GM15510 (cell line): Measurements from ENCODE around the gene DBN1.

ENCODE experiments used
- POLR2A ChIP-seq: IDR thresholded peaks from 3 replicates; pipeline ENCODE4 v1.6.1; 2011; ENCODE audit warnings: borderline replicate concordance; ENCODE audit not compliant: insufficient read length; ENCODE audit errors: extremely low read depth

Gene DBN1

DNA sequence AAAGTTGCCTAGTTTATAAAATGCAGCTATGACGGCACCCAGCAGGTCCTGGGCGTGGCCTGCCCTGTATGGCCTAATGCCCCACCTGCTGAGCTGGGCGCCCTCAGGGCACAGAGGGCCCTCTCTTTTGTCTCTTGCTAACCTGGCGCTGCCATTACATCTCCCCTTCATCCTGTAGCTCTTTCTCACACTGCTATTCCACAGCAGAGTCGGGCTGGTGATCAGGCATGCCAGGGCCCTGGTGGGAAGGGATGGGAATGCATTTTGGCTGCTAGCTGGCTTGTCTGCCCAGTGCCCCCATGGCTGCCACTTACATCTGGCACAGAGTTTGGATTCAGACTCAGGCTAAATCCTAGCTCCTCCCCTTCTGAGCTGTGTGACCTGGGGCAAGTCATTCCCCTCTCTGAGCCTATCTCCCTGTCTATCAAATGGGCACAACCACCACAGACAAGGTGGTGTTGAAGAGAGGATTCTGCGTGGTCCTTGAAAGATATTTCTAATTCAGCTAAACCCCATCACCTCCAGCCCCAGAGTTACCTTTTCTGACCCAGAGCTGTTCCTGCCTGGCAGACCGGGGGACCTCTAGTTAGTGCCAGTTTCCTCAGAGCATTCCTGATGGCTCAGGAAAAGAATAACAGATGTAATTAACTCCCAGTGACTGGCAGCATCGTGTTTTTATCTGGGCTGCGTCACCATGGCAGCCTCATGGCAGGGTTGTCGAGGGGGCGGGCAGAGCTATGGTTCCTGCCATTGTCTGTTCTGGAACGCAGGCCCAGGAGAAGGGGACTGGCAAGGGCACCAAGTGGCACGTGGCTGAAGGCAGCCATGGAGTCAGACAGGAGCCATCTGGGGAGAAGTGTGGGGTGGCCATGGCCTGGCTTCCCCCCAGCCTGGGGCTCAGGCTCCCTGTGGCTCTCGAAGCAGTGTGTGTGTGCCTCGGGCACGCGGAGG is 20.5 kb downstream of the DBN1 start:
- TF ChIP-seq POLR2A = no peak

GRCh38 chr5:177450667-177451424 is 22.6 kb downstream of the DBN1 start:
- no peak for TF ChIP-seq POLR2A

DNA sequence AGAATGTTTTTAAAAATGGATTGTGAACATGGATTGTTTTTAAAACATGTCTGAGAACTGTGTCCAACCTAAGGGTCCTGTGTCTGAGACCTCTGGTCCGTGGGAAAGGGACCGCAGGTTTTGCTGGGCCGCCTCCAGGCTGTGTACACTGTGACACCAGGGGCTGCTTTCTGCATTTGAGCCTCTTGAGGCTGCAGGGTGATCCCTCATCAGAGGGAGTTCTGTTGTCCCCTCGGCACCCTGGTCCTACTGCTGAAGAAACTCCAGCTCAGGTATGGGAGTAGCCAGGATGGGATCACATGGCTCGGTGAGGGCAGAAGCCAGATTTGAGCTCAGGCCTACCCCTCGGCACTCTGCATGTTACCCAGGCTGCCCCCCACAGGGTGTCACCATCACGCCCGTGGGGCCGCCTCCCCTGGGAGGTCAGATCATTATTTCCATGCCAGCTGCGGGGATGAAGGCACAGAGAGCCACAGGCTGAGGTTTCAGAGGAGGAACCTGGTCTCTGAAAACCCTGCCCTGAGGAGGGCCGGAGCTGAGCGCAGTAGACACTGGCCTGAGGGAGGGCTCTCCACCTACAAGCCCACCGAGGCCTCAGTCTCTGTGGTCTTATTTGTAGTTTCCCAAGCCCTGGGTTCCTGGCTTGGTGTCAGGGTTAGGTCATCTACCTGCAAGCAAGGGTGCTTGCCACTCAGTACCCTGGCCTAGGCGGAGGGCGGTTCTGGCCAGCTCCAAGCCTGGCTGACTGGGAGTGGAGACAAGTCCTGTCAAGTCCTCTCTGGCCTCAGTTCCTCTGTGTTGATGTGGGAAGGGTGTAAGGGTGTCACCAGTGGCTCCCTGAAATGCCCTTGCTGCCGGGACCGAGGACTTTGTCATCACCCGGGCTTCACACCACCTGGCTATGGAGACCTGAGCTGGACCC is 24.0 kb downstream of the DBN1 start:
- no peak for TF ChIP-seq POLR2A

GRCh38 chr5:177448244-177448950 is 25.0 kb downstream of the DBN1 start:
- TF ChIP-seq POLR2A = no peak

DNA sequence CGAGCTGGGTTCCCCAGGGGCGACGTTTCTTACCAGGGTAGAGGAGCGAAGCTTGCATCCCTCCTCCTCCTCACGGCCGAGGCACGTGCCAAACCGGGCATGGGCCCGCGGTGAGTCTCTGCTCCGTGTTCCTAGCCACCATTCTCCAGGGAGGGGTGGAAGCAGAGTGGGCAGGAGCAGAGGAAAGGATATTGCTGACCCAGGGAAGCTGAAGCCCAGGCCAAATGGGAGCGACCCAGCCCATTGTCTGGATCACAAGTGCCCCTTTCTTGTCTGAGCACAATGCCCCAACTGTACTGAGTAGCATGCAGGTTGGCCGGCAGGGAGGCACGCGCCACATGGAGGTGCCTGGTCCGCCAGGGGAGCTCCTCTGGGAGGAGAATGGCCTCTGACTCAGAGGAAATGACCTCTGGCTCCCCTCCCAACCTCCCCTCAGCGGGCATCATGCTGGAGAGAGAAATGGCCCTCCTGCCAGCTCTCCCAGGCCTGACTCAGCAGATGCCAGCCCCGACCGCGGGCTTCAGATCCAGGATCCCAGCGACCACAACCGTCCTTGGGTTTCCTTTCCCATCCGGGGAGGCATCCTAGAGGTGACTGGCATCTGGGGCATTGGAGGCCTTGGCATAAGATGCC is 25.7 kb downstream of the DBN1 start:
- no peak for TF ChIP-seq POLR2A

- no peak for TF ChIP-seq POLR2A
Measured at GRCh38 chr5:177447066-177447610, 26.3 kb downstream of the DBN1 start.

DNA sequence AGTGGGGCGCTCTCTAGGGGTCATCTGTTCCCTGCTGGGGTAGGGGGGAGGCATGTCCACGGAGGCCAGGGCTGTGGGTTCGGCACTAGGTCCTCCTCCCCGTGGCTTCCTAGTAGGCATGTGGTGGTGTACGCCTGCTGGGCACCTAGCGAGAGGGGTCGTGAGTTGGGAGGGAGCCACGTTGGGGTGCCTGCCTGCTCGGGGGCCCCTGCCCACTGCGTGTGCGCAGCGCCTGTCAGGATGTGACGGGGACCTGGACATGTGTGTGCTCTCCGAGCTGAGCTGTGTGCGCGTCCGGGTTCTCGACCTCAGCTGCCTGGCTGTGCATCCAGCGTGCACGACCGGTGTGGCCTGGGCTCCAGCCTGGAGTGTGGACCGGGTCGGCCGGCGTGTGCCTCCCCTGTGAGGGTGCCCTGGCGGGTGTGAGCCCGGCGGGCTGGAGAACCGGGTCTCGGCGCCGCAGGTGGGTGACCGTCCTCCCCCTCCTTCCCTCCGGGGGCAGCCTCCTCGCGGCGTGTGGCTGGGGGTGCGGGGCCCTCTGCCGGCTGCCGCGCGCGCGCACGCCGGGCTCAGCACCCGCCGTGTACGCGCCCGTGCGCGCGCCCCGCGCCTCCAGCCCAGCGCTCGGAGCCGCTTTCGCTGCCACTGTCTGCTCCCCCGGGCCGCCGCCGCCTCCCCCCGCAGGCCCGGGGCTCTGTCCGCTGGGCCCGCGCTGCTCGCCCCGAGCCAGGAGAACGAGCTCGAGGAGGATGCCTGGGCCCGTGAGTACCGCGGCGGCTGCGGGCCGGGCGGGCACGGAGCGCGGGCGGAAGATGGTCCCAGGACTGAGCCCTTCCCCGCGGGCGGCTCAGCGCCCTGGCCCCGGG is 27.0 kb downstream of the DBN1 start, which contains the start of gene PRR7:
Gene PRR7, plus strand, starts transcription at position 615 of the 866 bp plus-strand sequence. CDS start 8,254 bp downstream, outside the sequence.
- TF ChIP-seq POLR2A = peak; percentile 65

- no peak for TF ChIP-seq POLR2A
Measured at GRCh38 chr5:177445917-177446199, 27.6 kb downstream of the DBN1 start.

- TF ChIP-seq POLR2A = peak; percentile 23
Measured at GRCh38 chr5:177445052-177445916, 28.1 kb downstream of the DBN1 start.

DNA sequence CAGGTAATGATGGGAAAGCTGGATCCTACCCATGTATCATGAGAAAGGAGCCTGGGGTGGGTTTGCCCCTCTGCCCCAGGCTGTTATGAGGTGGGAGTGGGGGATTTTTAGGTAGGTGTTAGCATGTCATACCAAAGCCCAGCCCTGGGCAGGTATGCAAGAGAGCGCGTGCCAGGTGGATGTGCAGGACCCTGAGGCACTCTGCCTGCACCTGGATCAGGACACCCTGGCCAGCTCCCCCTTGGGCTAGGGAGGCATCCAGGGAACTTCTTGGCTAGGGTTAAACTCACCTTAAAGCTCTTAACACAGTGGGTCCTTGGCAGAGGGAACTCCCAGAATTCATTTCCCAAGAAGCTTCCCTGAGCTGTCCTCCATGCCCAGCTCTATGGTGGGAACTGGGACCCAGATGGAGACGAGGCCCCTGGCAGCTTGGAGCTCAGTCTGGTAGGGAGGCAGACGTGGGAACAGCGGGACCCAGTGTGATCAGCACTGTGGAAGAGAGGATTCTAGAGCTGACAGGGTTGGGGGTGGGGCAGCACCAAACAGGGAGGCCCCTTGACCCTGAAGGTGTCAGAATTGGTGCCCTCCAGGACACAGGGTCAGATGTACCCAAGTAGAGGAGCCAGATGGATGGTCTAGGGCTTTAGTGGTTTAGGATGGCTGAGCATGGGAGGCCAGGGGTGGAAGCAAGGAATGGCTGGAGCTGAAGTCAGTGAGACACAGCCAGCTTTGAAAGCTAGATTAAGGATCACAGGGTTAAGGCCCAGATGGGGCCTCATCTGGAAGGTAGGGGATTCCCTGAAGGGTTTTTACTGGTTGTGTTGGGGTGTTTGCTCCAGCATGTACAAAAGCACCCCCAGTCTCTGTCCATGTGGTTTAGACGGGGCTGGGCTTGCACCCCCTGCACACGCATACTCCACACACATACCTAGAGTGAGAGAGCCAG is 29.1 kb downstream of the DBN1 start:
- peak; percentile 32 for TF ChIP-seq POLR2A
